ENCODE results near the gene TUBGCP5.

The TUBGCP5 gene

GRCh38 chr15:22956257-22956977 lies 83.0 kb downstream of the TUBGCP5 start:
- no peak overlapping the region for H3K27ac ChIP-seq
- DNase-seq (ENCODE audit: low read depth, low spot score), result no peak

GRCh38 chr15:22955544-22956119 lies 83.7 kb downstream of the TUBGCP5 start:
- no peak overlapping the region for H3K27ac ChIP-seq
- no peak for DNase-seq (ENCODE audit: low read depth, low spot score)

GRCh38 chr15:22954798-22955543 lies 84.4 kb downstream of the TUBGCP5 start:
- DNase-seq (ENCODE audit: low read depth, low spot score), result no peak
- no peak overlapping the region for H3K27ac ChIP-seq

- H3K27ac ChIP-seq, result no peak overlapping the region
- no peak for DNase-seq (ENCODE audit: low read depth, low spot score)
Measured at GRCh38 chr15:22954326-22954725, 85.0 kb downstream of the TUBGCP5 start.

GRCh38 chr15:22952796-22953579 lies 86.4 kb downstream of the TUBGCP5 start:
- H3K27ac ChIP-seq, result no peak overlapping the region
- DNase-seq (ENCODE audit: low read depth, low spot score), result no peak

GRCh38 chr15:22951381-22952280 lies 87.7 kb downstream of the TUBGCP5 start:
- peak overlapping the region; percentile 50 for H3K27ac ChIP-seq
- no peak for DNase-seq (ENCODE audit: low read depth, low spot score)

- H3K27ac ChIP-seq, result peak overlapping the region; percentile 50
- no peak for DNase-seq (ENCODE audit: low read depth, low spot score)
Measured at GRCh38 chr15:22951031-22951380, 88.4 kb downstream of the TUBGCP5 start.

- no peak for DNase-seq (ENCODE audit: low read depth, low spot score)
- H3K27ac ChIP-seq, result no peak overlapping the region
Measured at GRCh38 chr15:22950256-22950990, 88.9 kb downstream of the TUBGCP5 start.

Measured in epithelial cell of prostate (primary cell).